GM12875 (cell line): ENCODE data around the gene CABLES2.

Experiments used
- H3K4me3 ChIP-seq: one replicate; pipeline ENCODE4 v1.5.1; 2011; ENCODE audit warnings: low read depth, low read length, control low read depth
- TF ChIP-seq, protein P1 (sequence below): IDR thresholded peaks from 2 replicates; pipeline ENCODE4 v1.5.1; 2011; ENCODE audit warnings: low read depth, mild to moderate bottlenecking, control low read depth, inconsistent platforms, low read length, moderate library complexity, borderline replicate concordance; ENCODE audit not compliant: insufficient read depth

CABLES2 gene

DNA sequence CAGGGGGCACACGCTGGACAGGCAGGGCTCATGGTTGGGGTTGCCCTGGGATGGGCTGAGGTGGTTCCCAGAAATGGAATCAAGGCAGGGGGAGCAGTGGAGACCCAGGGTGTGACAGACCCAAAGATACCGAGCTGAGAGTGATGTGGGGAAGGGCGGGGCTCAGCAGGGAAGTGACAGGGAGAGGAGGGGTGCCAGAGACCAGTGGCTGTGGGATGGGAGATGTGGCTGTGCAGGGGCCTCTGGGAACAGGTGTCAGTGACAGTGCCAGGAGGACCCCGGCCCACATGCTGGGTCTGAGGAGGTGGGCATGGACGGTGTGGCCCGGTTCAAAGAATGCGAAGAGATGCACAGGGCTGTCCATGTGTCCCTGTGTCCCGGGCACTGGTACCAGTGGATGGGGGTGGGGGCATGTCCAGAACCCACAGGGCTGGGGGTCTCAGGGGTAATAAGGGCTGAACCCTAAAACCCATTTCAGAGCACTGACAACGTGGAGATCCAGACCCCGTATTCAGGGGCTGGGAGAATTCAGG lies 1.0 kb downstream of the CABLES2 start:
- TF ChIP-seq, protein P1, sequence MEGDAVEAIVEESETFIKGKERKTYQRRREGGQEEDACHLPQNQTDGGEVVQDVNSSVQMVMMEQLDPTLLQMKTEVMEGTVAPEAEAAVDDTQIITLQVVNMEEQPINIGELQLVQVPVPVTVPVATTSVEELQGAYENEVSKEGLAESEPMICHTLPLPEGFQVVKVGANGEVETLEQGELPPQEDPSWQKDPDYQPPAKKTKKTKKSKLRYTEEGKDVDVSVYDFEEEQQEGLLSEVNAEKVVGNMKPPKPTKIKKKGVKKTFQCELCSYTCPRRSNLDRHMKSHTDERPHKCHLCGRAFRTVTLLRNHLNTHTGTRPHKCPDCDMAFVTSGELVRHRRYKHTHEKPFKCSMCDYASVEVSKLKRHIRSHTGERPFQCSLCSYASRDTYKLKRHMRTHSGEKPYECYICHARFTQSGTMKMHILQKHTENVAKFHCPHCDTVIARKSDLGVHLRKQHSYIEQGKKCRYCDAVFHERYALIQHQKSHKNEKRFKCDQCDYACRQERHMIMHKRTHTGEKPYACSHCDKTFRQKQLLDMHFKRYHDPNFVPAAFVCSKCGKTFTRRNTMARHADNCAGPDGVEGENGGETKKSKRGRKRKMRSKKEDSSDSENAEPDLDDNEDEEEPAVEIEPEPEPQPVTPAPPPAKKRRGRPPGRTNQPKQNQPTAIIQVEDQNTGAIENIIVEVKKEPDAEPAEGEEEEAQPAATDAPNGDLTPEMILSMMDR, result no peak

DNA sequence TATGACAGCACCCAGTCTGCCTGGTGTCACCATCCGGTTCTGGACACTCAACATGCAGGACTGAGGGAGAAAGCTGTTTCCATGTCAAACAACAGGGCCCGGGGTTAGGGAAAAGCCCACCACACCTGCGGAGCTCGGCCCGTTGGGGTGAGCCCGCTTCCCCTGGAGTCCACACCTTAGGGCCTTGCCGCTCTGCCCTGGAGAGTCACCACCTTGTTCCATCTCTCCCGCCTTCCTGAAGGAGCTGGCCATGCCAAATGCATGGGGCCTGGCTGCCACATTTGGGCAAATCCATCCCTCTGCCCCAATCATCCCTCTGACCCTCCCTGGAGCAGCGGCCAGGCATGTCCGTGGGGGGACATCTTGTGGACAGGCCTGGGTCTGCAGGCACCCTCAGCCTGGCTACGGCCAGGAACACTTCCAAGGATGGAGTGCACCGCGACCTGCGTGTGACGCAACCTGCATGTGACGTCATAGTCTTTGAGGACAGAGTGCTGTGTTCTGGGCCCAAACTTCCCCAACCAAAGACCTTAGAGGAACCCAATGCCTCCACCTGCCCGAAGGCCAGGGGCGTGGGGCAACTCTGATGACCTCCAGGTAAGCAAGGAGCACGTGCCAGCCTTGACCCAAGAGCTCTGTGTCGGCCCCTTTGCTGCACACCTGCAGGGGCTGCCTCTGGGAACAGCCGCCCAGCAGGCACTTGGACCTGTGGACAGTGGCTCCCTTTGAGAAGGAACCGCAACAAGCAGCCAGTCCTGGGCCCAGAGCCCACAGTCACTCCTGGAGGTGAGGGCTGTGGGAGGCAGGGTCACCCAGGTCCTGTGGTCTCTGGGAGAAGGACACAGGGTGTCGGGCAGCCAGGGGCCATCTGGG lies 1.7 kb downstream of the CABLES2 start:
- TF ChIP-seq, protein P1, result peak; percentile 23; the same call in 1 of the 2 replicates
- peak overlapping the region; percentile 65 for H3K4me3 ChIP-seq

More for the DNA sequence above, 1.0 kb downstream of the CABLES2 start:
- H3K4me3 ChIP-seq, result peak overlapping the region; percentile 65

DNA sequence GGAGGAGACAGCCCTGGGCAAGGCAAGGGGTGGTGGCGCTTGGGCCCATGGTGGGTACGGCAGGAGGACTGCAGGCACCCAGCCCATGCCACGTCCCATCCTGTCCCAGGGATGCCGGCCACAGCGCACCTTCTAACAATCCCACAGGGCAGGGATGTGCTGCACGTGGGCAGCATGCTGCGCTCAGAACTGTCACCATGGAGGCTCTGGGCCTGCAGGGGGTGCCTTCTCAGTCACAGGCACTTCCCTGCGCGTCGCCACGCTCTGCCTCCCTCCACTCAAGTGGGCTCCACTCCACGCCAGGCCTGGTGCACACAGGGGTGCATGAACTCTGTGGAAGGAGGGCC lies 2.4 kb downstream of the CABLES2 start:
- TF ChIP-seq, protein P1, result no peak
- no peak overlapping the region for H3K4me3 ChIP-seq

GRCh38 chr20:62404112-62404665 lies 2.9 kb downstream of the CABLES2 start:
- H3K4me3 ChIP-seq, result no peak overlapping the region
- TF ChIP-seq, protein P1, result no peak

GRCh38 chr20:62403331-62403730 lies 3.8 kb downstream of the CABLES2 start:
- TF ChIP-seq, protein P1, result no peak

DNA sequence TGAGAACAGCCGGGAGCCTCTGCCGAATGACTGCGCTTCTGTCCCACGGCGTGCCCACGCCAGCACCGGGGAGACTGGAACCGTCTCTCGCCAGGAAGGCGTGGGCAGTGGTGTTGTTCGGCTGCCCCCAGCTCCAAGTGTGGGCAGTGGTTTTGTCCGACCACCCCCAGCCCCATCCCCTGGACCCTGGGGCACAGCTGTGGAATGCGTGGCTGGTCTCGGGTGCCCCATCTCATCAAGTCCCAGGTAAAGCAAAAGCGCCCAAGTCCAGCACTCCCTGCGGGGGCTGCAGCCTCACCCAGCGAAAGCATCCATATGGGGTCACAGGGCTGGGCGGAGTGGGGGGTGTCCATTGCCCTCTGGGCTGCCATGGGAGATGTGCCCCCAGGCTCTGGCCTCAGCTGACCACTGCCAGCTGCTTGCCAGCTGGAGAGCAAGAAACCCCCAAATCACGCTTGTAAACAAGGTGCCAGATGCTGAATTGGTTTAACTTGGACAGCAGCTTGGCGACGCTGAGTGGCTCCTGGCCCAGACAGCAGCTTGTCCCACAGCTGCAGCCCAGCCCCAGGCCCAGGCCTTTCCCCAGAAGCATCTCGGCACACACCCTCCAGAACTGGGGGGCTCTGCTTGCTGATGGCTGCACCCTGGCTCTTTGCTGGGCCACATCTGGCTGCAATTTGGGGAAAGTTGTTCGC lies 4.5 kb downstream of the CABLES2 start:
- TF ChIP-seq, protein P1, result no peak
- H3K4me3 ChIP-seq, result no peak overlapping the region

More at GRCh38 chr20:62403331-62403730, 3.8 kb downstream of the CABLES2 start:
- H3K4me3 ChIP-seq, result no peak overlapping the region
